Measurements from ENCODE around the gene ABCA10.

The ABCA10 gene

DNA sequence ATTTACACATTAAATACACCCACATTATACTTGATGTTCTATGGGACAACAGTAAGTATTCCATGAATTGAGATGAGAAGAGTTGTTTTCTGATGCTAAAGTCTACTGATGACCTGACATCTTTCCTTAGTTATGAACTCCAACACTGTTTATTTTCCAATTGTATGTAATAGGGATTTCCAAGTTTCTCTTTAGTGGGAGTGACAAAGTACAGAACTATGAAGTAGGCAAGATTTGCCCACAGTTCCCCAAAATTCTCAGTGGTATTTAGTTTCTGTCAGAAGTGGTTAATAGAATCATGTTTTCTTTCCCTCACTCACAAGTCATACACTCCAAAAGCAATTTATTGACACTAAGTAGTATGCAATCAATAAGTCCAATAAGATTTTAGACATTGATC is 64.4 kb downstream of the ABCA10 start:
- no peak for DNase-seq (ENCODE audit: low read depth, low spot score)

DNA sequence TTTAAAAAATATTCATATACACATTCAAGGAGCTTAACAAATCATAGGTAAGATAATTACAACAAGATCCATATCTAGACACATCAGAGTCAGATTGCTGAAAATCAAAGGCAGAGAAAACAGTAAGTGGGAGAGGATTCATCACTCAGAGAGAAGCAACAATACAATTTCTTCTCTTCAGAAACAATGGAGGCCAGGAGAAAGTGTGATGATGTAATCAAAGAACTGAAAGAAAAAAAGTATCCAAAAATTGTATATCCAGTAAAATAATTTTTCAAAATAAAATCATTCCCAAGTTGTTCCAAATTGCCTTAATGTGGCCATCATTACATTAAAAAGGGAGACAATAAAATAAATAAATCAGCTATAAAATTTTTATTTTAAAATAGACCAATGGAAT is 69.2 kb downstream of the ABCA10 start:
- no peak for DNase-seq (ENCODE audit: low read depth, low spot score)

DNA sequence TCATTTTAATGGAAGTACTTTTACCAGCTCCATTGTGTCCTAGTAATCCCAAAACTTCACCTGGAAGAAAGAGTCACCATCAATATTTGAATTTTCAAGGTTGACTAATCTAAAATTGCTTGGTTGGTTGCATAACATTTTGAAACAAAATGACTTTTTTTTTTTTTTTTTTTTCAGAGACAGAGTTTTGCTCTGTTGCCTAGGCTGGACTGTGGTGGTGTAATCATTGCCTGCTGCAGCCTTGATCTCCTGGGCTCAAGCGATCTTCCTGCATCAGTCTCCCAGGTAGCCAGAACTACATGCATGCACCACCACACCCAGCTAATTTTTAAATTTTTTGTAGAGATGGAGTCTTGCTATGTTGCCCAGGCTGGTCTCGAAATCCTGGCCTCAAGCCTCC is 74.4 kb downstream of the ABCA10 start:
- no peak for DNase-seq (ENCODE audit: low read depth, low spot score)

DNA sequence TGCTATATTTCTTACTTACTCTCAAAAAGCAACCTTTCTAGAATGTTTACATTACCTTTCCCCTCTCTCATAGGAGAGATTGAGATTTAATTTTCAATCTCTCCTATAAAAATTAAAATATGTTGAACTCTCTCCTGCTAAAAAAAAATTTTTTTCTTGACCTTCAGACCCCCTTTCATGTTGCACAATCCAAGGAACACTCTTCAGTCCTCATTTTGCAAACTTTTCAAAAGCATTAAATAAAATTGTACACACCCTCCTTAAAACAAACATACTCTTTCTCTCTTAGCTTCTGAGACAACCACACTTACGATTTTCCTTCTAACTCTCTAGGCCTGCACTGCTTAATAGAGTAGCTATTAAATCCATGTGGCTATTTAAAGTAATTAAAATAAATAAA is 78.3 kb downstream of the ABCA10 start:
- no peak for DNase-seq (ENCODE audit: low read depth, low spot score)

DNA sequence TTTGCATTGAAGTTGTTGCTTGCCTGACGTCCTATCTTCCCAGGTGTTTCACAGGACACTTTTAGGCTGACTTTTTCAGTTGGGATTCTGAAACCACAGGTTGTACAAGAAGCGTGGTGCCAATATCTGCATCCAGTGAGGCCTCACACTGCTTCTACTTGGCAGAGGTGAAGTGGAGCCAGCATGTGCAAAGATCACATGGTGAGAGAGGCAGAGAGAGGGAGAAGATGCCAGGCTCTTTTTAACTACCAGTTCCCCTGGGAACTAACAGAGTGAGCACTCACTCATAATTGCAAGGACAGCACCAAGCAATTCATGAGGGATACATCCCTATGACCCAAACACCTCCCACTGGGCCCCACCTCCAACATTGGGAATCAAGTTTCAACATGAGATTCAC is 81.2 kb downstream of the ABCA10 start:
- no peak for DNase-seq (ENCODE audit: low read depth, low spot score)

DNA sequence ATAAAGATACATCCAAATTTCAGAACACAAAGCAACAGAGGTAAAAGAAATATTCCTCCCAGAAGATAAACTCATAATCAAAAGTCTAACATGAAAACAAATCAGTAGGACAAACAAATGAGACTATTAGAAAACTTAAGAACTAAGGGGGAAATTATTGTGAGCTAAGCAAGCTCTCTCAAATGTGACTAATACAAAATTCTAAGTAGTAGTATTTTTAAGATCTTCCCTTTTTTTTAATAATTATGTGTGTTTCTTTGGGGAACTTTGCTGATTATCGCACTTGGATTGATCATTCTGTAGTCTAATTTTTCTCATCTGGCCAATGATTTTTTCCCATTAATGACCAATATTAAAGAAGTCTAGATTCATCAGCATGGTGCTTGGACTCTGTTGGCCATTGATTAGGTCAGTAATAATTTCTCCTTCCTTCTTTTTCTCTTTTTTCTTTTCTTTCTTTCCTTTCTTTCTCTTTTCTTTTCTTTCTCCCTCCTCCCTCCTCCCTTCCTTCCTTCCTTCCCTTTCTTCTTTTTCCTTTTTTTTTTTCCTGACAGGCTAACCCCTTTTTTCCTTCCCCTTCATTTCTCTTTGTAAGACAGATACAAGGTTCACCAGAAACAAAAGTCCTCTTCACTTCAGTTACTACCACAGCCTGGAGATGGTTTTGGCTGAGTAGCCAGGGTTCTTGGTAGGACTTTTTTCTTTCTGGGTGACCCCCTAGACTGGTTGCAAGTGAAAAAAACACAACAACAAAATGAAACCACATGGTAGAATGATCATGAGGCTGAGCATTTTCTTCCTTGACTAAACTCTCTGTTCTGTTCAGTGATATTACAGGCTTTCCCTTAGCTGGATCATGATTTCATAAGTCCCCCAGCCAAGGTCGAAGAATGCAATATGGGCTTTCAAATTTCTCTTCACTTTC is 84.0 kb downstream of the ABCA10 start:
- DNase-seq (ENCODE audit: low read depth, low spot score): no peak

DNA sequence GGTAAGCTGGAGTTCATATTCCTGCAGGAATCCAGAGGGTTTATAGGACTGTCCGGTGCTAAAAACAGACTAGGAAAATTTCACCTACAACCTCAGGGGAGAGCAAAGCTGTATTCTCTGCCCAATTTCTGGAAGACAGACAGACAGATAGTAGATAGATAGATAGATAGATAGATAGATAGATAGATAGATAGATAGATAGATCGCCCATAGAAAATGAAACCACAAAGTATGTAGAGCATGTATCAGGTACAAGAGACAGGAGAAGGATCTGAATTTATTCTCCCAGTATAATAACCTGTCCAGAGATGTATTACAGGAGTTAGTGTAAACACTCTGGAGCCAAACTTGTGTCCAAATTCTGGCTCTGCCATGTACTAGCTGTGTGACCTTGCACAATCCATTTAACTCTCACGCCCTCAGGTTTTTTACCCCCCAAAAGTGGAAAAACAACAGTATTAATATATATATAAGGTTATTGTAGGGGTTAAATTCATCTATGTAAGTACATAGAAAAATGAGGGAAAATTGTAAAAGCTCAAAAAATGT is 84.9 kb downstream of the ABCA10 start:
- DNase-seq (ENCODE audit: low read depth, low spot score): no peak

DNA sequence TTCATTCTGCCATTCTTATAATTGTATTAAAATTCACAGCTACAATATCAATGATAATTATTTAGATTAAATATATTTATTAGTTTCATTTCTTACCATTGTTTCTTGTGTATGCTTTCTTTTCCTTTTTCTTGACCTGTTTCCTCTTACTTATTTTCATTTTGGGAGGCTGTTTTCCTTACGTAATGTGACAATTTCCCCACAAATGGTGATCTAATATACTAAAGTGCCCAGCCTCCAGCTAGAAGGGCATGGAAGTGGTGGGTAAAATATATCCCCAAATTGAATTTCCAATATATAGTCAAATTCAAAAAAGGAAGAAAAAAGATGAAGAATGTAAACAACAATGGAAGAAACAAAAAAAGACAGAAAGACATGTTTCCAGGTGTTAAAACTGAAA is 85.5 kb downstream of the ABCA10 start:
- DNase-seq (ENCODE audit: low read depth, low spot score): no peak

DNA sequence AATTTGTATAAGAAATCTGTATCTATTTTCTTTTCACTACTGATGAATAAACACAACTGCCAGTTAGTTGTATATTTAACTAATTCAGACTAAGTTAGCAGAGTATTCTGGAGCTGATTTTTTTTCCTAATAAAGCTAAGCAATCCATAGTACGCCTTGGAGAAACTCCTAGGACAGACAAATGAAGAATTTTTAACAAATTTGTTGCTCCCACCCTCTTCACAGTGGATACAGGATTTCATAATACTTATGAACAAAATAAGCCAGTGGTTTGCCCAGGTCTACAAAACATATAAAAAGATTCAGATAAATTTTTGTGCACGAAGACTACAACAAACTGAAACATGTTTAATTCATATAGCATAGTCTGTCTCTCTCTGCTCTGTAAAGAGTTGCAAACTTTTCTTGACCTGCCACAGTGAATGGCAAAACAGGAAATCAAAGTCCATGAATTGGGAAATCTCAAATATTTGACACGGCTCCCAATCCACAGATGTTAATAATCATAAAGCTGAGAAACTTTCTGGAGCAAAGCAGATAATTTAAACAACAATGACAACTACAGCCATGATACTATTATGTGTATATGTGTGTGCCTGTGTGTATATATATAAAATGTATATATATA is 86.3 kb downstream of the ABCA10 start:
- no peak for DNase-seq (ENCODE audit: low read depth, low spot score)

DNA sequence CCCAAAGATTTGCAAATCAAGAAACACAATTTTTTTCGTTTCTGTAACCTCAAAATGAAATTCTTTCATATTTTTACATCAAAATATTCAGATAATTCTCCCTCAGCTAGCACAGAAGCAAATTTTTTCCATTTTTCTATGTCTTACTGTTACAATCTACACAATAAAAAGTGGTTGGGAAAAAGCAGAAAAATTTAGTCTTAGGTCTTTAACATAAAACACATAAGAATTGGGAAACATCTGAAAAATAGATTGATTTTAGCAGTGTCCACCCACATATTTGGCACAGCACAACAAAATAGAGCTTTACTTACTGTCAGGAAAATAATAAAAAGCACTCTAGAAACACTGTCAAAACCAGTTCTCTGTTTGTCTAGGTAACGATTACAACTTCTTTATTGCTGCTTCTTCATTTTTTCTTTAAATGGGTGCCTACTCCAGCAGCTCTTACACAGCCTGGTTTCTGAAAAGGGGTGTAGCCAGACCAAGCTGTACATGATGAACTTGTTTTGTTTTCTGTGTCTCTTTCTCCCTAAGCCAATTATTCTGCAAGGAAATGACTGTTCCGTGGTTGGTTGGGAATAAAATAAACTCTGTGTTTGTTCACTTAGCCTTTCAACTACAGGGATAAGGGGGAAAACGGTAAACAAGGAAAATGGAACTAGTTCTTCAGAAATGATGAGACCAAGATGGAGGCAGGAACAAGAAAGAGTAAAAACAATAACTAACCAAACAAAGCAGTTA is 87.0 kb downstream of the ABCA10 start, which contains the start of gene ABCA6:
TSS of gene ABCA6 (minus strand) at position 465 of the 744 bp plus-strand sequence. CDS start 1,192 bp downstream, outside the sequence.
- peak; percentile 1 for DNase-seq (ENCODE audit: low read depth, low spot score)

DNA sequence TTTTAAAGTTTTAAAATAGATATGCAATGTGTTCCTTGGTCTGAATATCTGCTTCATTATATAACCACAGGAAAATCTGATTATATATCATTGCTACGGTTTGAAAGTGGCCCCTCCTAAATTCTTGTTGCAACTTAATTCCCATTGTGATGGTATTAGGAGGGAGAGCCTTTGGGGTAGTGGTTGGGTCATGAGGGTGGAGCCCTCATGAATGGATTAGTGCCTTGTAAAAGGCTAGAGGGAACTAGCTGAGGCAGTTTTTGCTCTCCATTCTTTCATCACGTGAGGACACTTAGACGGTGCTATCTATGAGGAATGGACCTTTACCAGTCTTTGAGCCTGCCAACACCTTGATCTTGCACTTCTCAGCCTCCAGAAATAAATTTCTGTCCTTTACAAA is 94.5 kb downstream of the ABCA10 start:
- DNase-seq (ENCODE audit: low read depth, low spot score): no peak

DNA sequence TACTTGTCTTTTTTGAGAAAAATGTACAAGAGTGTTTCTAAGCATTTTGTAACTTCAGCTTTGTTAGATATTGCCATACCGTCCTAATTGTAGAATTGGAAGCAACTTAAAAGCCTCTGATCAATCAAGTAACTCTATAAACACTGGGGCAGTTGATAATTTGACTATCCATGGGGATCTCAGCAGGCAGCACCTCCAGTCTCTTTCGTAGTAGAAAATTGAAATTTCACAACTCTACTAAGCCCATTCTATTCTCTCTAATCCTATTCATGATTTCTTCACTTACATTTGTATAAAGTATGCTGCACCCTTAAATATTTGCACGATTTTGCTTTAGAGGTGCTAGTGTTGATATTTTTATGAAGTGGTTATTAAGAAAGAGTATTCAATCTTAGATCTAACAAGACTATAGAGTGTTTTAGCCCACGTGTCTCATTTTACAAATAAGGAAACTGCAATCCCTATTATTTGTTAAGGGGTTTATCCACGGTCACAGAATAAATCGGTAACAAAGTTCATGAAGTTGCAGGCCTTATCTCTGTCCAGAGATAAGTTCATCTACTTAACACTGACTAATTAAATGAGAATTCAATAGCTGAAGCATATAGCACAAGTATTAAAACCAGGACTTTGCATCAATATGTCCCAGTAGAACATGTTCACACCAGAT is 97.9 kb downstream of the ABCA10 start:
- DNase-seq (ENCODE audit: low read depth, low spot score): no peak

DNA sequence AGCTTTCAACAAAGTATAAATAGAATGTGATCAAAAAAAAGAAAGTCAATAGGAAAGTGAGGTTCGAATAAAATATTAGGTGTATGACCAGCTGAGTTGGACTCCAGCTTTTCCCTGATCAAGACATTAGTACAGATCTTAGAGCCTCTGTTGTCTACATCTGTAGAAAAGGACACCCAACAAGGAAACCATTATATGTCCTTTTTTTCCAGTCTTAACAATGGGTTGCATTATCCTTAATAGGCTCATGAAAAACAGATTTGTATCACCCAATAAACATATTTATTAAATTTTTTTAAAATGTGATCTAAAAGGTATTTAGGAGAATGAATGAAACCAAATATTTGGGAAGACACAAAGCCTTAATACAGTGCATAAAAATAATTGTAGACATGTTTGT is 105.0 kb downstream of the ABCA10 start:
- no peak for DNase-seq (ENCODE audit: low read depth, low spot score)

DNA sequence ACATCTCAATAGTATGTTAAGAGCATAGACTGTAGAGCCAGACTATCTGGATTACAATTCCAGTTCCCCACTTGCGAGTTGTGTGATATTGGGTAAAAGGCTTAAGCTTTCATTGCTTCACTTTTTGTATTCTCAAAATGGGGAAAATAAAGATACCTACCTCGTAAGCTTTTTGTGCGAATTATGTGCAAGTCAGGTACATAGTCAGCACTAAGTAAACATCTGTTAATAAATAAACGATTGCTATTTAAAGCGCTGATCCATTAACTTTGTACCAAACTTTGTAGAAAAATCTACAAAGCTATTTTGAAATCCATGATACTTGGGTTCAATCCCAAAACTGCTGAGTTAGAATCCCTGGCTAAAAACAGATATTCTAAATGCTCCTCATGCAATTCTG is 106.6 kb downstream of the ABCA10 start:
- DNase-seq (ENCODE audit: low read depth, low spot score): no peak

DNA sequence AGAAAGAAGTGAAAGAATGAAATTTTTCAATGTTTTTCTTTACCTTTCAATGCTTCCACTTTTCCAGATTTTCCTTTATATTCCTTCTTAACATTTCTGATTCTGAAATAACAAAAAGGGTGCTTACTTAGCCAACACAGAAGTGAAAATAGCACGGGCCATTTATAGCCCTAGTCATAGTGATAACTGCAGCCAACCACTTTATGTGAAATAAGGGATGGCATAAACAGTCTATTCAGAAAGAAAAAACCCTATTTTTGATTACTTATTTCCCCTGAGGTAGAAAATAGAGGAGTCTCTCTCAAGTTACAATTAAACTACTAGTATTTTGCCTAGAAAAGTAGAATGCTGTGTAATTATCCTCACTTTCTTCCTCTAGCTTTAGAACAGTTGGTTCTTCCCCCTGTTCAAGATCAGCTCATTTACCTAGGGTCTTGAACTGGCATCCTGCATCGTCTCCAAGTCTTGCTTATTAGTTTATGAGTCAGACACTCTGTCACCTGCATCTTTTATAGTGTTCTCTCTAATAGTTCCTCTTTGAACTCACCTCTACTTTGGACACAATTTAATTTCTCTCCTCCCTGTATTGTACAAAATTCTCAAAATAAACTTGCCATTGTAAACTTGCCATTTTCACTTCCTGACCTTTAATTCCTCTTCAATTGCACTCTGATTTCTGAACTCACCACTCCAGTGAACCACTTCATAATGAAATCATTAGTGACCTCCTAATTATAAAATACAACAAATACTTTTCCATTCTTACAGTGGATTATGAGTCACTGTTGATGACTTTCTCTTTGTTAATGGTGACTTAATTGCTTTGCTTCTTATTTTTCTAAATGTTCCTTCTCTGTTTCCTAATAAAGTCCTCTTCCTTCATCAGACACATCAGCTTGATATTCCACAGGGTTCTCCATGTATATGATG is 110.5 kb downstream of the ABCA10 start:
- DNase-seq (ENCODE audit: low read depth, low spot score): no peak

DNA sequence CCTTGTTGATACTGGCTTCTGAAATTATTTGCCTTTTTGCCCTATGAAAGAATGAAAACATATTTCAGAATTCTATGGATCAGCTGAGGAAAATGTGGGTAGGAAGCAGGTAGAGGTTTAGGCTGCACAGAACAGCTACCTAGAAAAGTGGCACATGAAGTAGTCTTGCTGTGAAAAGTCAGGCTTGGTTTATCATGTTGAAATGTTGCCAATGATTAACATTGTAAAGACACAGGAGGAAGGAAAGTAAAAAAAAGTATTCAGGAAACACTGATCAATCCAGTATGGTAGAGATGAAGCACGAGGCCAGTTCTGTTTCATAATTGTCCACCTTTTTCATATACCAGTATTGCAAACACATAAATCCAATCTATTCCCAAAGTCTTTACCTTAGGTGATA is 116.8 kb downstream of the ABCA10 start:
- no peak for DNase-seq (ENCODE audit: low read depth, low spot score)

DNA sequence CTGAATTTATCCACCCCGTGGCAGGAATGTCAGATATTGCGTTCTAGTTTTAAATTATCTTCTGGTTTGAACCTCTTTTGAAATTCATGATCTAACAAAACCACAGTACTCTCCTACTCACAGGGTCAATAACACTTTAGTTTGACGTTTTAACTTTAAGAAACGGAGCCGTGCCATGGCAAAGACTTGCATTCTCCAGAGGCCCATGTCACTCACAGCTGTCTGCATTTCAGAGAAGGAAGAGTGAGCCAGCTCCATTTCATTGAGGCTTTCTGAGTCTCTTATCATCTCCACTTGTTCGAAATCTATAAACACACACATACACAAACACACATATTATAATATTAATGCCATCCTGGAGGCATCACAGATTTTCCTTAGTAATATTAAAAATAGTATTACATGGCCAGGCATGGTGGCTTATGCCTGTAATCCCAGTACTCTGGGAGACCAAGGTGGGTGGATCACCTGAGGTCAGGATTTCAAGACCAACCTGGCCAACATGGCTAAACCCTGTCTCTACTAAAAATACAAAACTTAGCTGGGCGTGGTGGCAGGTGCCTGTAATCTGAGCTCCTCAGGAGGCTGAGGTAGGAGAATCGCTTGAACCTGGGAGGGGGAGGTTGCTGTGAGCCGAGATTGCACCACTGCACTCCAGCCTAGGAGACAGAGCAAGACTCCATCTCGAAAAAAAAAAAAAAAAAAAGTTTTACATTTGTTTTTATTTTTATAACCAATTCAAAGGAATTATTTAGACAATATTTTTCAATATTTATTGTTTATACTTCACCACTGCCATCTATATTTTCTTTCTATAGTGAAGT is 122.5 kb downstream of the ABCA10 start:
- DNase-seq (ENCODE audit: low read depth, low spot score): no peak

DNA sequence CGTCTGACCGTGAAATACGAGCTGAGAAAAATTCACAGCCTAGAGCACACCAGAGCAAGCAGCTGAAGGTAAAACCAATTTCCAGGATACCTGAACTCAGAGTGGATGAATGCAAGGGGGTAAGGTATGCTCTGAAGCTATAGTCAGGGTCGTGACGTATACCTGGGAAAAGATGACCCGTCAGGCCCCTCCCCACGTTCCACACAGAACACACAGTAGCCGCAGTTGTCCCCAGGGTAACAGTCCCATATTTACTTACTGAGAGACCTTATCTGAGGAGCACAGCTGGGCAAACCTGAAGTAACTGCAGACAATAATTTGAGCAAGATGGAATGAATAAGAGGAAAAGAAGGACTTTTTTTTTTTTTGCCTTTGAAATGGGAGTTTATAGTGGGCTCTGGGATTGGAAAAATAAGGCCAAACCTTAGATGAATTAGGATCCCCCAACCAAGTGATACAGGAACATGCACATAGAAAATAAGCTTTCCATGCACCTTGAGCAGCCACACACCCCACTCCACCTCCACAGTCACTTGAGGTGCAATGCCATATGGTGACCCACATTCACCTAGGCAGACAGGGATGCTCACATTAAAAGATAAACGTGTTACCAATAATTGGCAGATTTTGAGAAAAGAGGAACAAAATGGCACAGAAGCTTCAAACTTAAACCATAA is 124.9 kb downstream of the ABCA10 start:
- DNase-seq (ENCODE audit: low read depth, low spot score): no peak

DNA sequence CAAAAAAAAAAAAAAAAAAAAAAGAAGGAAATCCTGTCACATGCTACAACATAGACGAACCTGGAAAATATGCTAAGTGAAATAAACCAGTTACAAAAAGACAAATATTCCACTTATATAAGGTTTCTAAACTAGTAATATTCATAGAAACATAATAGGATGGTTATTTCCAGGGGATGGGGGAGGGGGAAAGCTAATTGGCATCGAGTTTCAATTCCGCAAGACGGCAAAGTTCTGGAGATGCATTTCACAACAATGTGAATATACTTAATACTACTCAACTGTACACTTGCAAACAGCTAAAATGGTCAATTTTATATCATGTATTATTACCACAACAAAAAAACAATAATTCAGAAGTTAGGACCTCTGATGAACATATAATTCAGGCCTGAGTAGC is 130.0 kb downstream of the ABCA10 start:
- DNase-seq (ENCODE audit: low read depth, low spot score): no peak

All from astrocyte of the hippocampus (primary cell).